ENCODE data around the gene TNXB. TPM values are rescaled to one million over a fixed set of nuclear protein-coding genes. Genes with fewer than 3 reads are reported as not detected.

Gene TNXB
- total and polyA plus RNA-seq, 9 of the 15 experiments (the other 6 are each of a cell fraction or from before 2014, with no cell fraction given), result 0.14 to 28.1 (median 12.4) TPM

DNA sequence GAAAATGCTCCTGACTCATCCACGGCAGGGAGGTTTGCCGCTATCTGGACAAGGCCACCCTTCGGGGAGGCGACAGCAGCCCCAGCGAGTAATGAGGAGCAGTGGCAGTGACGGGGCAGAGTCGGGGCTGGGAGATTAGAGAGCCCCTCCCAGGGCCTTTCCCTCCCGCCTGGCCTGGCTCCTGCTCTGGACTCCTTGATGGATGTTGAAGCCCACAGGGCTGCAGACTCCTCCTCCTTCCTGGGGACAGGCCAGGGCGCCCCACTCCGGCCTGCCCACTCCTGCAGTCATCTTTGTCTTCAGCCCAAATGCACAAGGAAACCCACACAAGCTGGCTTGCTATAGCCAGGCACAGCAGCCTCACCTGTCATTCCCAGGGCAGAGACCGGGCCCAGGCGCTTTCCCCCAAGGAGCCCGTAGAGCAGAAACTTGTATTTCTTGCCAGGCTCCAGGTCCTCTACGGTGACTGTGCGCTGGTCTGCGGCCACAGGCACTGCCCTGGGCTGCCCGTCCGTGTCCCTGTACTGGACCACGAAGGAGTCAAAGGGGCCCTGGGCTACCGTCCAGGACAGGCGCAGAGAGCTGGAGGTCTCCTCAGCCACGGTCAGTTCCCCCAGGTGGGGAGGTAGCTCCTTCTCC is 63.2 kb downstream of the TNXB start (continued):
- TF ChIP-seq, protein P1, sequence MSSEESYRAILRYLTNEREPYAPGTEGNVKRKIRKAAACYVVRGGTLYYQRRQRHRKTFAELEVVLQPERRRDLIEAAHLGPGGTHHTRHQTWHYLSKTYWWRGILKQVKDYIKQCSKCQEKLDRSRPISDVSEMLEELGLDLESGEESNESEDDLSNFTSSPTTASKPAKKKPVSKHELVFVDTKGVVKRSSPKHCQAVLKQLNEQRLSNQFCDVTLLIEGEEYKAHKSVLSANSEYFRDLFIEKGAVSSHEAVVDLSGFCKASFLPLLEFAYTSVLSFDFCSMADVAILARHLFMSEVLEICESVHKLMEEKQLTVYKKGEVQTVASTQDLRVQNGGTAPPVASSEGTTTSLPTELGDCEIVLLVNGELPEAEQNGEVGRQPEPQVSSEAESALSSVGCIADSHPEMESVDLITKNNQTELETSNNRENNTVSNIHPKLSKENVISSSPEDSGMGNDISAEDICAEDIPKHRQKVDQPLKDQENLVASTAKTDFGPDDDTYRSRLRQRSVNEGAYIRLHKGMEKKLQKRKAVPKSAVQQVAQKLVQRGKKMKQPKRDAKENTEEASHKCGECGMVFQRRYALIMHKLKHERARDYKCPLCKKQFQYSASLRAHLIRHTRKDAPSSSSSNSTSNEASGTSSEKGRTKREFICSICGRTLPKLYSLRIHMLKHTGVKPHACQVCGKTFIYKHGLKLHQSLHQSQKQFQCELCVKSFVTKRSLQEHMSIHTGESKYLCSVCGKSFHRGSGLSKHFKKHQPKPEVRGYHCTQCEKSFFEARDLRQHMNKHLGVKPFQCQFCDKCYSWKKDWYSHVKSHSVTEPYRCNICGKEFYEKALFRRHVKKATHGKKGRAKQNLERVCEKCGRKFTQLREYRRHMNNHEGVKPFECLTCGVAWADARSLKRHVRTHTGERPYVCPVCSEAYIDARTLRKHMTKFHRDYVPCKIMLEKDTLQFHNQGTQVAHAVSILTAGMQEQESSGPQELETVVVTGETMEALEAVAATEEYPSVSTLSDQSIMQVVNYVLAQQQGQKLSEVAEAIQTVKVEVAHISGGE (CRISPR knock-in tag; IDR thresholded peaks at IDR 0.05), result peak in 1 of 3 experiments; percentile 53; a peak in 1 of 6 replicates
- TF ChIP-seq, protein P2, sequence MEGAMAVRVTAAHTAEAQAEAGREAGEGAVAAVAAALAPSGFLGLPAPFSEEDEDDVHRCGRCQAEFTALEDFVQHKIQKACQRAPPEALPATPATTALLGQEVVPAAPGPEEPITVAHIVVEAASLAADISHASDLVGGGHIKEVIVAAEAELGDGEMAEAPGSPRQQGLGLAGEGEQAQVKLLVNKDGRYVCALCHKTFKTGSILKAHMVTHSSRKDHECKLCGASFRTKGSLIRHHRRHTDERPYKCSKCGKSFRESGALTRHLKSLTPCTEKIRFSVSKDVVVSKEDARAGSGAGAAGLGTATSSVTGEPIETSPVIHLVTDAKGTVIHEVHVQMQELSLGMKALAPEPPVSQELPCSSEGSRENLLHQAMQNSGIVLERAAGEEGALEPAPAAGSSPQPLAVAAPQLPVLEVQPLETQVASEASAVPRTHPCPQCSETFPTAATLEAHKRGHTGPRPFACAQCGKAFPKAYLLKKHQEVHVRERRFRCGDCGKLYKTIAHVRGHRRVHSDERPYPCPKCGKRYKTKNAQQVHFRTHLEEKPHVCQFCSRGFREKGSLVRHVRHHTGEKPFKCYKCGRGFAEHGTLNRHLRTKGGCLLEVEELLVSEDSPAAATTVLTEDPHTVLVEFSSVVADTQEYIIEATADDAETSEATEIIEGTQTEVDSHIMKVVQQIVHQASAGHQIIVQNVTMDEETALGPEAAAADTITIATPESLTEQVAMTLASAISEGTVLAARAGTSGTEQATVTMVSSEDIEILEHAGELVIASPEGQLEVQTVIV (CRISPR knock-in tag; IDR thresholded peaks at IDR 0.05; ENCODE audit: borderline replicate concordance), result peak; percentile 64; the same call in 1 of the 2 replicates
- TF ChIP-seq JUNB (CRISPR knock-in tag; conservative IDR thresholded peaks at IDR 0.05) (no peak), SMARCE1 (IDR thresholded peaks at IDR 0.05) (peak; percentile 50), MAFG (tag; conservative IDR thresholded peaks at IDR 0.05) (peak; percentile 20), HDAC8 (tag; IDR thresholded peaks at IDR 0.05) (0 out of 2 replicates have a peak, but pooled peaks have one; percentile 35)
- TF ChIP-seq, protein P3, sequence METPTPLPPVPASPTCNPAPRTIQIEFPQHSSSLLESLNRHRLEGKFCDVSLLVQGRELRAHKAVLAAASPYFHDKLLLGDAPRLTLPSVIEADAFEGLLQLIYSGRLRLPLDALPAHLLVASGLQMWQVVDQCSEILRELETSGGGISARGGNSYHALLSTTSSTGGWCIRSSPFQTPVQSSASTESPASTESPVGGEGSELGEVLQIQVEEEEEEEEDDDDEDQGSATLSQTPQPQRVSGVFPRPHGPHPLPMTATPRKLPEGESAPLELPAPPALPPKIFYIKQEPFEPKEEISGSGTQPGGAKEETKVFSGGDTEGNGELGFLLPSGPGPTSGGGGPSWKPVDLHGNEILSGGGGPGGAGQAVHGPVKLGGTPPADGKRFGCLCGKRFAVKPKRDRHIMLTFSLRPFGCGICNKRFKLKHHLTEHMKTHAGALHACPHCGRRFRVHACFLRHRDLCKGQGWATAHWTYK (CRISPR knock-in tag; IDR thresholded peaks at IDR 0.05), result peak; percentile 78
- TF ChIP-seq, protein P4, sequence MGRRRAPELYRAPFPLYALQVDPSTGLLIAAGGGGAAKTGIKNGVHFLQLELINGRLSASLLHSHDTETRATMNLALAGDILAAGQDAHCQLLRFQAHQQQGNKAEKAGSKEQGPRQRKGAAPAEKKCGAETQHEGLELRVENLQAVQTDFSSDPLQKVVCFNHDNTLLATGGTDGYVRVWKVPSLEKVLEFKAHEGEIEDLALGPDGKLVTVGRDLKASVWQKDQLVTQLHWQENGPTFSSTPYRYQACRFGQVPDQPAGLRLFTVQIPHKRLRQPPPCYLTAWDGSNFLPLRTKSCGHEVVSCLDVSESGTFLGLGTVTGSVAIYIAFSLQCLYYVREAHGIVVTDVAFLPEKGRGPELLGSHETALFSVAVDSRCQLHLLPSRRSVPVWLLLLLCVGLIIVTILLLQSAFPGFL (CRISPR knock-in tag; IDR thresholded peaks at IDR 0.05), result no peak
- TF ChIP-seq, protein P5, sequence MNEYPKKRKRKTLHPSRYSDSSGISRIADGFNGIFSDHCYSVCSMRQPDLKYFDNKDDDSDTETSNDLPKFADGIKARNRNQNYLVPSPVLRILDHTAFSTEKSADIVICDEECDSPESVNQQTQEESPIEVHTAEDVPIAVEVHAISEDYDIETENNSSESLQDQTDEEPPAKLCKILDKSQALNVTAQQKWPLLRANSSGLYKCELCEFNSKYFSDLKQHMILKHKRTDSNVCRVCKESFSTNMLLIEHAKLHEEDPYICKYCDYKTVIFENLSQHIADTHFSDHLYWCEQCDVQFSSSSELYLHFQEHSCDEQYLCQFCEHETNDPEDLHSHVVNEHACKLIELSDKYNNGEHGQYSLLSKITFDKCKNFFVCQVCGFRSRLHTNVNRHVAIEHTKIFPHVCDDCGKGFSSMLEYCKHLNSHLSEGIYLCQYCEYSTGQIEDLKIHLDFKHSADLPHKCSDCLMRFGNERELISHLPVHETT (CRISPR knock-in tag; conservative IDR thresholded peaks at IDR 0.05 in 1 of 2, IDR thresholded peaks at IDR 0.05 in 1 of 2), result no peak

Measured in K562 (cell line).